Measurements from ENCODE around the gene ITPKB.
"Not testable (repeated sequence)": the region's sequence is repeated elsewhere in the genome, so short reads cannot be mapped to it uniquely, and the experiment has no call there.

Gene ITPKB

GRCh38 chr1:226603858-226604559 lies 135.1 kb downstream of the ITPKB start:
- H3K9me3 Mint-ChIP-seq, result no peaks in the 10 kb centered on the region
- no peak overlapping the region for H3K27ac Mint-ChIP-seq
- H3K4me1 Mint-ChIP-seq, result no peaks in the 10 kb centered on the region
- H3K27me3 Mint-ChIP-seq, result no peaks in the 10 kb centered on the region
- H3K4me3 Mint-ChIP-seq, result no peak overlapping the region
- no peaks in the 10 kb centered on the region for H3K36me3 Mint-ChIP-seq

- Mint-ChIP-seq H3K4me3 (no peak overlapping the region), H3K4me1 (no peaks in the 10 kb centered on the region), H3K27me3 (no peaks in the 10 kb centered on the region), H3K27ac (no peak overlapping the region), H3K36me3 (no peaks in the 10 kb centered on the region), H3K9me3 (no peaks in the 10 kb centered on the region)
These were observed 135.8 kb downstream of the ITPKB start for GRCh38 chr1:226603022-226603857.

GRCh38 chr1:226602186-226603021 lies 136.7 kb downstream of the ITPKB start:
- H3K27ac Mint-ChIP-seq, result no peak overlapping the region
- no peaks in the 10 kb centered on the region for H3K9me3 Mint-ChIP-seq
- H3K4me1 Mint-ChIP-seq, result no peaks in the 10 kb centered on the region
- H3K4me3 Mint-ChIP-seq, result no peak overlapping the region
- H3K27me3 Mint-ChIP-seq, result peaks cover 2% of the 10 kb centered on the region
- no peaks in the 10 kb centered on the region for H3K36me3 Mint-ChIP-seq

GRCh38 chr1:226601456-226601855 lies 137.6 kb downstream of the ITPKB start:
- no peaks in the 10 kb centered on the region for H3K36me3 Mint-ChIP-seq
- peaks cover 2% of the 10 kb centered on the region for H3K27me3 Mint-ChIP-seq
- no peak overlapping the region for H3K27ac Mint-ChIP-seq
- no peaks in the 10 kb centered on the region for H3K4me1 Mint-ChIP-seq
- no peak overlapping the region for H3K4me3 Mint-ChIP-seq
- no peaks in the 10 kb centered on the region for H3K9me3 Mint-ChIP-seq

- no peaks in the 10 kb centered on the region for H3K4me1 Mint-ChIP-seq
- H3K27me3 Mint-ChIP-seq, result peaks cover 2% of the 10 kb centered on the region
- H3K36me3 Mint-ChIP-seq, result no peaks in the 10 kb centered on the region
- no peaks in the 10 kb centered on the region for H3K9me3 Mint-ChIP-seq
- no peak overlapping the region for H3K4me3 Mint-ChIP-seq
- no peak overlapping the region for H3K27ac Mint-ChIP-seq
These were observed 138.8 kb downstream of the ITPKB start for GRCh38 chr1:226600254-226600653.

- Mint-ChIP-seq H3K27me3 (peaks cover 2% of the 10 kb centered on the region), H3K27ac (no peak overlapping the region), H3K9me3 (no peaks in the 10 kb centered on the region), H3K4me3 (no peak overlapping the region), H3K4me1 (no peaks in the 10 kb centered on the region), H3K36me3 (no peaks in the 10 kb centered on the region)
These were observed 139.3 kb downstream of the ITPKB start for GRCh38 chr1:226599636-226600238.

GRCh38 chr1:226598955-226599354 lies 140.1 kb downstream of the ITPKB start:
- H3K4me3 Mint-ChIP-seq, H3K27ac Mint-ChIP-seq, H3K27me3 Mint-ChIP-seq, H3K9me3 Mint-ChIP-seq, H3K4me1 Mint-ChIP-seq, H3K36me3 Mint-ChIP-seq: not testable (repeated sequence)

- Mint-ChIP-seq H3K27me3 (peaks cover 2% of the 10 kb centered on the region), H3K4me1 (no peaks in the 10 kb centered on the region)
These were observed 140.6 kb downstream of the ITPKB start for GRCh38 chr1:226598455-226598849.

GRCh38 chr1:226597616-226598454 lies 141.2 kb downstream of the ITPKB start:
- Mint-ChIP-seq H3K4me3 (no peak overlapping the region), H3K27ac (no peak overlapping the region), H3K27me3 (peaks cover 2% of the 10 kb centered on the region), H3K9me3 (no peaks in the 10 kb centered on the region), H3K4me1 (no peaks in the 10 kb centered on the region), H3K36me3 (no peaks in the 10 kb centered on the region)

More at GRCh38 chr1:226598455-226598849, 140.6 kb downstream of the ITPKB start:
- H3K9me3 Mint-ChIP-seq, result no peaks in the 10 kb centered on the region
- H3K27ac Mint-ChIP-seq, result no peak overlapping the region
- H3K36me3 Mint-ChIP-seq, result no peaks in the 10 kb centered on the region
- H3K4me3 Mint-ChIP-seq, result no peak overlapping the region

- Mint-ChIP-seq H3K36me3 (no peaks in the 10 kb centered on the region), H3K27ac (no peak overlapping the region), H3K4me3 (no peak overlapping the region), H3K4me1 (no peaks in the 10 kb centered on the region), H3K9me3 (no peaks in the 10 kb centered on the region), H3K27me3 (peaks cover 2% of the 10 kb centered on the region)
These were observed 142.4 kb downstream of the ITPKB start for GRCh38 chr1:226596531-226597165.

- Mint-ChIP-seq H3K9me3 (no peaks in the 10 kb centered on the region), H3K27me3 (peaks cover 2% of the 10 kb centered on the region), H3K27ac (no peak overlapping the region), H3K4me1 (no peaks in the 10 kb centered on the region), H3K4me3 (no peak overlapping the region), H3K36me3 (no peaks in the 10 kb centered on the region)
These were observed 145.5 kb downstream of the ITPKB start for GRCh38 chr1:226593541-226593940.

- Mint-ChIP-seq H3K4me1 (no peaks in the 10 kb centered on the region), H3K9me3 (no peaks in the 10 kb centered on the region), H3K27me3 (no peaks in the 10 kb centered on the region), H3K36me3 (no peaks in the 10 kb centered on the region), H3K27ac (no peak overlapping the region), H3K4me3 (no peak overlapping the region)
These were observed 148.5 kb downstream of the ITPKB start for GRCh38 chr1:226590614-226591013.

- Mint-ChIP-seq H3K27ac (no peak overlapping the region), H3K36me3 (no peaks in the 10 kb centered on the region)
These were observed 149.9 kb downstream of the ITPKB start for GRCh38 chr1:226589008-226589733.

GRCh38 chr1:226588484-226588883 lies 150.6 kb downstream of the ITPKB start:
- Mint-ChIP-seq H3K4me3 (no peak overlapping the region), H3K9me3 (no peaks in the 10 kb centered on the region), H3K27ac (no peak overlapping the region), H3K27me3 (no peaks in the 10 kb centered on the region), H3K36me3 (no peaks in the 10 kb centered on the region), H3K4me1 (peaks cover 4% of the 10 kb centered on the region)

More at GRCh38 chr1:226589008-226589733, 149.9 kb downstream of the ITPKB start:
- Mint-ChIP-seq H3K9me3 (no peaks in the 10 kb centered on the region), H3K27me3 (no peaks in the 10 kb centered on the region), H3K4me1 (peaks cover 1% of the 10 kb centered on the region), H3K4me3 (no peak overlapping the region)
